CMK (cell line): ENCODE data around the gene LGALS3.

Source experiments
- DNase-seq: peaks from one replicate; pipeline ENCODE4 v3.0.0-alpha.2; 2010; ENCODE audit warnings: low read depth

LGALS3 gene

GRCh38 chr14:55131370-55132137 lies 2.5 kb downstream of the LGALS3 start:
- DNase-seq, result no peak

DNA sequence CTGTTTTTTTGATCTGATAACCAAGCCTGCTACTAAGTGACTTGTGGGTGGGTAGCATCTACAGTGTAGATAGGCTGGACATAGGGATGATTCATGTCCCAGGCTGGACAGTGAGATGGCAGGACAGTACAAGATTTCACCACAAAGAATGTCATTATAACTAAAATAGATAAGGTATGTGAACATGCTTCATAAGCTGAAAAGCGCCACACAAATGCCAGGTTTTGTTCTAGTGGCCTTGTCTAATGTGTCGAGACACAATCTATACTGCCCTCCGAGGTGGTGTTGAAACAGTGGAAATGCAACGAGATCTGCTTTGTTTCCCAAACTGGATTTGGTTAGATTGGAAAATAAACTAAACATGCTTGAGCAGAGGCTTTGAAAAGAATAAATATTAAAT lies 4.4 kb downstream of the LGALS3 start:
- no peak for DNase-seq

DNA sequence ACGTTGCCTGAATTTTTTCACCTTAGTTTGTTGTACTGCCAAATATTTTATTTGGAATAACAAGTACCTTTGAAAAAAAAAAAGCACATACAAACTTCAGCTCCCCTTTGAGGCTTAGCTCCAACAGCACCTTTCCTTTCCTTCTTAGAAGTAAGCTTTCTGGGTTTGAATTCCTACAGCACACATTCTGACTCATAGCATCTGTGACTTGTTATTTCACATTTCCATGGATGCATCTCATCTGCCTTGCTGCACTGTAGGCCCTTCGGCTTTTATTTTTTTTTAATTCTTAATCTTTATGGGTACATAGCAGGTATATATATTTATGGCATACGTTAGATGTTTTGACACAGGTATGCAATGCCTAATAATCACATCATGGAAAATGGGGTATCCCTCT lies 7.2 kb downstream of the LGALS3 start:
- DNase-seq, result no peak

DNA sequence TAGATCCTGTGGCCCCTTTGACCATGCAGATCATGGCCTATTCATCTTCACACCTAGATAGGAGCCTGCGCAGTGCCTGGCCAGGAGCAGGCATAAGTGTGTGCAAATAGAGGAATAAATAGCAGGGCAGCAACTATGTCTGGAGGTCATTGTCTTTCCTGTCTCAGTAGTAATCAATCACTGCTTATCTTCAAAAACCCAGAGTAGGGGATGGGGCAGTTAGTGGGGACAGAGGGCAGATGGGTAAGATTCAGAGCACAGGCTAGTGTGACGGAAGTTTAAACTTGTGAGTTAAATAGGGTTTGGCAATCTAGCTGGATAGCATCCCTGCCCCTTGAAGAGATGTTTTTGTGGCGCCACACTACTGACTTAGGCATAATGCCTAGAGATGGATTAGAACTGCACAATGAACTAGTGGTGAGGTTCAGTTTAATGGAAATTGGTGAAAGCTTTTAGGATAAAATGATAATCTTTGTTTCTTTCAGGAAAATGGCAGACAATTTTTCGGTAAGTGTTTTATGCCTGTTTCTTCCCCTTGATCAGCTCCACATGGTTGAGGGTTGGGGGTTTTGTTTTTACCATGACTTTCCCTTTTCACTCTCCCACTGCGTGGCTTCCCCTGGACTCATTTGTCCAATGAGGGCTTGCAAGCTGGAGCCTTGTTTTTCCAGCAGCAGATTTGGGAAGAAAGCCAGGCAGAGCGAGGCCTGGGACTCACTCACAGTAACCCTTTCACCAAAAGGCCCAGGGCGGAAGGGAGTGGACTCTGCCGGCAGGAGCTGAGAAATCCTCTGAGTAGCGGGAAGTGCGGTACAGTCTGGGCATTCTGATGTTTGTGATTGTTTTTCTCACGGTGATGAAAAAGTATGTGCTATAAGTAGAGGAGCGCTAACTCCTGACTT lies 8.1 kb downstream of the LGALS3 start:
- DNase-seq, result no peak

DNA sequence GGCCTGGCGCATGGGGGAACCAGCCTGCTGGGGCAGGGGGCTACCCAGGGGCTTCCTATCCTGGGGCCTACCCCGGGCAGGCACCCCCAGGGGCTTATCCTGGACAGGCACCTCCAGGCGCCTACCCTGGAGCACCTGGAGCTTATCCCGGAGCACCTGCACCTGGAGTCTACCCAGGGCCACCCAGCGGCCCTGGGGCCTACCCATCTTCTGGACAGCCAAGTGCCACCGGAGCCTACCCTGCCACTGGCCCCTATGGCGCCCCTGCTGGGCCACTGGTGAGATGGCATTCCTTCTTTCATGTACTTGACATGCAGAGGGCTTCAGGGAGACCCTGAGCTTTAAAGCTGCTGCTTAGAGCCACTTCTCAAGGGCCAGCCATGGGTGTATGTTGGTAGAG lies 9.0 kb downstream of the LGALS3 start:
- no peak for DNase-seq

- DNase-seq, result no peak
Observed at GRCh38 chr14:55139141-55139540, 10.1 kb downstream of the LGALS3 start.

GRCh38 chr14:55139696-55140509 lies 10.9 kb downstream of the LGALS3 start:
- no peak for DNase-seq

GRCh38 chr14:55141825-55142224 lies 12.8 kb downstream of the LGALS3 start:
- no peak for DNase-seq

DNA sequence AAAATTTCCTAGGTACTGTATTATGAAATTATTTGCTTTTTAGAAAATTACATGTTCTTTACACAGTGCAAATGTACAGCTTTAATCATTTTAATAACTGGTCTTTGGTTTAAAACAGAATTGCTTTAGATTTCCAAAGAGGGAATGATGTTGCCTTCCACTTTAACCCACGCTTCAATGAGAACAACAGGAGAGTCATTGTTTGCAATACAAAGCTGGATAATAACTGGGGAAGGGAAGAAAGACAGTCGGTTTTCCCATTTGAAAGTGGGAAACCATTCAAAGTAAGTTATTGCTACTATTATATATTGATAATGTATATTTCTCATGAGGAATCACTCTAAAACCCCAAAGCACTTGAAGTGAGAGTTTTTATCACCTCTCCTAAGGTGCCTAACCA lies 13.4 kb downstream of the LGALS3 start:
- DNase-seq, result no peak

DNA sequence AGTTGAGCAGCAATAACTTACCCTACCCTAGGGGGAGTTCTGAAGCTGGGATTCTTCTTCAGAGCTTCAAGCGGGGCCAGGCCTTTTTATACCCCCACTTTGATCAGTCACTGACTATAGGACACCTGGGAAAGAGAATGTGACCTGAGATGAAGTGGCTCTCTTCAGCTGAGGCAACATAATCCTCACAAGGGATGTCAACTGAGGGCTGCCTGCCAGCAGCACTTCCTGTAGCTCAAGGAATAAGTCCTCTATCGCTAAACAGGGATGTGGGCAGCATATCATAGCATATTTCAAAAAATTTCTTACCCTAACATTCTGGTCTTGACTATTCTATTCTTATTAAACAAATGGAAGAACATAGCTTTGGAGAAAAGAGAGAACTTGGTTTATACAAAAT lies 17.4 kb downstream of the LGALS3 start:
- no peak for DNase-seq

GRCh38 chr14:55151601-55152000 lies 22.5 kb downstream of the LGALS3 start:
- no peak for DNase-seq

GRCh38 chr14:55152052-55152753 lies 23.2 kb downstream of the LGALS3 start:
- no peak for DNase-seq

- DNase-seq, result no peak
Observed at GRCh38 chr14:55153951-55154350, 24.9 kb downstream of the LGALS3 start.

- DNase-seq, result no peak
Observed at GRCh38 chr14:55157080-55157479, 28.0 kb downstream of the LGALS3 start.

- no peak for DNase-seq
Observed at GRCh38 chr14:55158412-55158811, 29.4 kb downstream of the LGALS3 start.

DNA sequence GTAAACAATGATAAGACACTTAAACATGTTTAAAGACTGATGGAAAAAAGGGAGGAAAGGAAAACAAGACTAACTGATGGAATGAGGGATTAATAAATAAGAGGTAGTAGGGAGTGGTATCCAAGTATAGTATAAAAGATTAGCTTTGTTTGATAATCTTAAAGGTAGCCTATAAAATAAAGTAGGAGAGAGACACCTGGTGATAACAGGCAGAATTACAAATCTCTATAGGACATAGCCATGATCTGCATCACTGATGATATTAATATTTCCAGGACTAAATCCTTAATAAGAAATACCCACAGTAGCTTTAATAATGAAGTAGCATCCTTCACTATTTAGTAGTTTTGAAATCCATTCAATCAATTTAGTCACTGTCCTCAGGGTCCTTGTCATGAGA lies 31.9 kb downstream of the LGALS3 start:
- no peak for DNase-seq

GRCh38 chr14:55170526-55170925 lies 41.5 kb downstream of the LGALS3 start:
- no peak for DNase-seq

DNA sequence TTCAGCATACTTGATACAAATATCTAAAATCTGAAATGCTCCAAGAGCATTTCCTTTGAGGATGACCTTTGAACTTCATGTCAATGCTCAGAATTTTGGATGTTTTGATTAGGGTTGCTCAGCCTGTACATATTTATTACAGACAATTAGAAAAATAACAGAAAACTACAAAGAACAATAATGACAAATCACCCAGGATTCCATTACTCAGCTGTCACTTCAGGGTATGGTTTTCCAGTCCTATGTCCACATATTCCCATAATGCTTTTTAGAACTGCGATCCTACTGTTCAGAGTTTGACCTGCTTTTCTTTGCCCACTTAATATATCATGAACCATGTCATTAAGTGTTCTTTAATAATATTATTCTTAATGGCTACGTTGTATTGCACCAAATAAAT lies 51.0 kb downstream of the LGALS3 start:
- DNase-seq, result no peak

DNA sequence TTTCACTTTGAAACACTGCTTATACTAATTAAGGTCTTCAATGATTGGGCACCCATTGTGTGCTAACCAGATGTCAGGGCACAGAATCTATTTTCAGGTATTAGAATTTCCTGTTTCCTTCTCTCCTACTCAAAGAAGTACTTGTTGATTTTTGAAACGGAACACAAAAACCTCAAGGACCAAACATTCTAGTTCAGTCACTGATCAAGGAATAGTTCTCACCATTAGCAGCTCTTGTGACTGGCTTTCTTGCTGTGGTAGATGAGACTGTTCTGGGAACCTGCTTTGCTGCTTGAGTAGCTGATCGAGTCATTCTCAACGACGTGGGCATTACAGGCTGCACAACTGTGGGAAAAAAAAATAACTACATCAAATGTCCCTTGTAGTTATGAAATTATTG lies 51.4 kb downstream of the LGALS3 start:
- no peak for DNase-seq

DNA sequence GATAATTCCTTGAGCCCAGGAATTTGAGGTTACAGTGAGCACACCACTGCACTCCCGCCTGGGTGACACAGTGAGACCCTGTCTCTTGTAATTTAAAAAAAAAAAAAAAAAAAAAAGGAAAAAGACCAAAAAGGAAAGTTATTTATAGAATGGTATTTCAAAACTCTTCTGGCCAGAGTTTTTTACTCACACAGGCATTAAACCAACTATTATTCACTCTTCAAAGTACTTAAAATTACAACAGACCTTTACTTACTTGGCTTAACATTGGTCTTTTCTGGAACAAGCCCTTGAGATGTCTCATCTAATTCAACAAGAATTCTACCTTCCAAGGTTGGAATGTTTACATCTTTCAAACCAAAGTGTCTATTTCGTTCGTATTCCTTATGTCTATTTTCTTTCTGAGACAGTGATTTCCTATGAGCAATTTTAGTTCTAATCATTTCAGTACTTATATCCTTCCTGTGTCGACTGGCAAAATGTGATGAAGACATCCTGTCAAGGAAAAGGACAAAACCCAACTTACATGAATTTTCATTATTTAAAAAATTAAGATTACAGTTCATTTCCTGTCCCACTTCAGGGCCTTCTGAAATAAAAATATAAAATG lies 59.7 kb downstream of the LGALS3 start:
- DNase-seq, result no peak

DNA sequence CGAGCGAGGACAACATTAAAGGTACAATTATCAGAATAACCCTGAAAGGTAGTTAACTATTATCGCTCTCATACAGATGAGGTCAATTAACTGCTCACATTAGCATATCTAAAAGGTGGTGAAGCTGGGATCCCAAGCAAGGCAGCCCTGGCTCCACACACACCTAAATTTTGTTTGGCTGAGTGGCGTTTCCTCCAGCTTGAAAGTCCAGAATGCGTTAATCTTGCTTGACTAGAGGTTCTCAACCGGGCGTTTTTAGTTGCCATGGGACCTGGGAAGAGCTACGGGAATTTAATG lies 61.8 kb downstream of the LGALS3 start:
- no peak for DNase-seq
